GM18507 (cell line): ENCODE results near the gene LIFR.

ENCODE experiments used
- DNase-seq: peaks from one replicate; pipeline ENCODE4 v3.0.0; 2011; ENCODE audit warnings: low read depth; ENCODE audit not compliant: insufficient read length; ENCODE audit errors: extremely low spot score
- FAIRE-seq: peaks from 2 replicates; lab custom pipeline; 2011; peaks lifted over from hg19 to GRCh38; lab: Jason Lieb, UNC

The LIFR gene

DNA sequence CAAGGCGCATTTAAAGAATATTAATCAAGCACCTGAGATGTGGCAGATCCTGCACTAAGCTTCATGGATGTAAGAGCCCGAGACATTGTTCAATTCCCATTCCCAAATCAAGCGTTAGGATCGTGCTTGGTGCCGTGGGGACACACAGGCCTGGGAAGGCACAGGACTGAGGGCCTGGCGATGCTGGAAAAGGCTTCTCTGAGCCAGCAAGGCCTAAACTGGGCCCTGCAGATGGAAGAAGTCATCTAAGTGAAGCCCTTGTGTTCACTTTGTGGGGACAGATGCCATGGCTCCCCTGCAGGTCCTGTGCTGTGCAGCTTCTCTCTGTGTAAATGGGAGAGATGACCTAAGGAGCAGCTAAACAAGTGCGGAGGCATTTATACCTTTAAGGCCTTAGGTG is 83.9 kb downstream of the LIFR start:
- no peak for DNase-seq
- no peak for FAIRE-seq

DNA sequence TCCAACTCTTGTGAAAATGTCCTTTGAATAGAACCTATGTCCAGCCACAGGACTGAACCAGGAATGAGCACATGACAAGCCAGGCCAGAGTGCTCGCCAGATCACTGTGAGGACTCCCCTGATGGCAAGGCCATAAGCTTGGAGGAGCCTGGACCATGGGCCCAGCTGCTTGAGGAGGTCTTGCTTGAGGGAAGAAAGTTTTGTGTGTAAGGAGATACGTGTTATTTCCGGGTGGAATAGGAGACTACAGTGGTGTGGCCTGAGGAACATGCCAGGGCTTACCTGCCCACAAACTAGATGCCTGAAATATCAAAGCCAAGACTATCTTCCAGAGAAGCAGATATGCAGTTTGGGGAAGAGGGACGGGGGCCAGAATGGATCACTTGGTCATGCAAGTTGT is 84.7 kb downstream of the LIFR start:
- no peak for FAIRE-seq
- DNase-seq: no peak

DNA sequence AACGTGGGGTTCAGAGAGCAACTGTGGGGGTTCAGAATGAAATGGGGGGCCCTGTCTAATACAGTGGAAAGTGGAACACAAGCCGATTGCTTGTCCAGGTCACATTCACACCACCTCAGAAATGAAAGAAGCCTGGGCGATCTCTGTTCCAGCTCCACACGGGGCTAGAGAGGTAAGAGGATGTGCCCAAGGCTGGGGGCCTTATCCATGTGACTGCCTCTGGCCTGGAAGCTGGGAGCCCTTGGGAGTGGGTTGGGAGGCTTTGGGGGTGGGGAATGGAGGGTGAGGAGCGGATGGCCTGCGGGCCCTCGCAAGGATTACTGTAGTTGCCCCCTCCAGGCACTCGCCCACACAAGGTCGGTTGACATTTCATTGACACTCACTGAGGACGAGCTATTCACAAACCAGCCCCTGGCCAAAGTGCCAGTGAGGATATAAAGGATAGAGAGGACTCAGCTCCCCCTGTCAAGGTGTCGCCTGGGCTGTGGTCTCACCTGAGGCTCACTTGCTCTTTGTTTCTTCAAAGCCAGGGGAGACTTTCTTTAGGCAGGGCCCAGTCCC is 86.7 kb downstream of the LIFR start:
- DNase-seq: no peak
- no peak for FAIRE-seq

- no peak for DNase-seq
- FAIRE-seq: no peak
Observed at GRCh38 chr5:38468978-38469706, 87.3 kb downstream of the LIFR start.

DNA sequence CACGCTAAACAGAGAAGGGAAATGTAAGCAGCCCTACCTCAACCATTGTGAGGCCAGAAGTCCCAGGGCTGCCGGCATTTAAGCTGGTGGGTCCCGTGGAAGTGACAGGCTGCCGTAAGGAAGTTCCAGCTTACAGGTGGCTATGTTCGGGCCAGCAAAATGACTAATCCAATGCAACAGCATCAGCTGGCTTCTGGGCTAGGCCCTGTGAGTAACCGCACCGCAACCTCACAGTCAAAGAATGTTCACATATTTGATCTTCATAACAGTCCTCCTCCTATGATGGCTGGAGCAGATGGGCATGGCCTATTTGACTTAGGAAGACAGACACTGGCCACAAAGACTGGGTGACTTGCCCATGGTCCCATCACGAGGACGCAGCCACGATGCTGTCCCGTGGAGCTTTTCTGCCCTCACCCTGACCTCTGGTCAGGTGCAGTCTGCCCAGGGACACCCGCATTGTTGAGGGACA is 88.2 kb downstream of the LIFR start:
- DNase-seq (no peak), FAIRE-seq (no peak)

DNA sequence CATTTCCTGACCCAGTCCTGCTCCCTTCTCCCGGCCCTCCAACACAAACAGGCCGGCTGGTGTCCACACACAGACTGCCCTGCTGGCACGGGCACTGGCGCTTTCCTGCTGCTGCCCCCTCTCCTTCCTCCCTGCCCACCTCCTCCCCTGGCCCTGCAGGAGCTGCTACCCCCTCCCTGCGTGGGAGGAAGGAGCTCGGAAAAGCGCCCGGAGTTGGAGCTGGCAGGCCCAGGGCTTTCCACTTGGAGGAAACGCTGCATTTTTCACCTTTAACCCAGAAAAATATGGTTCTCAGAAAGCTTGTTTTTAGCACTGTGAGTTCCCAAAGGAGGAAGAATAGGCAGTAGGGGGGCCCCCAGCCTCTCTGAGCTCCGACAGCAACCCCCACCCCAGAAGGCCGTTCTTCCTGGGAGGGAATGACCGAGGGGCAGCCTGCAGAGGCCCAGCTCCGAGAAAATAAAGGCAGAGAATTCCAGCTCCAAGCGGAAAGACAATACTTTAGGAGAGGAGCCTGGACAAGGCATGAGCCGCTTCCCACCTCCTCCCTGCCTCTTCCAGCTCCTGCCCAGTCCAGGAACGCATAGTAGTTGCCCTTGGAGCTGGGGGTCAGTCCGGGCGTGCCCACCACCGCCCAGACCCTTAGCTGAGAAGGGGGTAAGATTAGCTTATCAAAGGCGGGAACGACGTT is 88.9 kb downstream of the LIFR start:
- DNase-seq: no peak
- no peak for FAIRE-seq

DNA sequence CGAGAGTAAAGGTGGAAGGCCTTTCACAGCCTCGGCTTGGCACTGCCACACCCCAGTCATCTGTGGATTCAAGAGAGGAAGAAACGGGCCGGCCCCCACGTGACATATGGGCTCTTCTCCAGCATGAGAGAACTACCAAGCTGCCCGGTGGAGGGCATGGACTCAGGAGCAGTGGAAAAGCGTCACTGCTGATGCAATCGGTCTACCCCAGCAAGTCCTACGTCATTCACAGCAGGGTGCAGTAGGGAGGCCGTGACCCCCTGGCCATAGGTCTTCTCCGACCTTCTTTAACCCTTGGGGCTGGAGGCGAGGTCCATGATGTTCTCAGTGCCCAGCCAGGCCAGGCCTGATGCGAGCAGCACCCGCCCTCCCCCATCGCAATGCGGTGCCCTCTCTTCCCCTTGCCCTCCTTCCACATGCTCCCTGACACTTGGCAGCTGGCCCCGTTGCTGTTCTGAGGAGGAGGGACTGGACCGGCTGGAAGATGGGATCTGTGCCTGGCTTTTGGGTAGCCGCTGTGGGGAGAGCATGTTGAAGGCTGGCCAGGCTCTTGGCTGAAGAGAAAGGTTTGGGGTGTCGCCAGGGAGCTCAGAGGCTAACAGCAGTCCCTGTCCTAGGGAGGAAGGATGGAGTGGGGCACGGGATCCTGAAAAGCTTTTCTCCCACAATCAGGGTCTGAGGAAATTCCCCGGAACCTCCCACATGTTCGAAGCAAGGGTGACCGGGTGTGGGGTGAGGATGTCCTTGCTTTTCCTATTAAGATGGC is 89.8 kb downstream of the LIFR start:
- DNase-seq (no peak), FAIRE-seq (no peak)

DNA sequence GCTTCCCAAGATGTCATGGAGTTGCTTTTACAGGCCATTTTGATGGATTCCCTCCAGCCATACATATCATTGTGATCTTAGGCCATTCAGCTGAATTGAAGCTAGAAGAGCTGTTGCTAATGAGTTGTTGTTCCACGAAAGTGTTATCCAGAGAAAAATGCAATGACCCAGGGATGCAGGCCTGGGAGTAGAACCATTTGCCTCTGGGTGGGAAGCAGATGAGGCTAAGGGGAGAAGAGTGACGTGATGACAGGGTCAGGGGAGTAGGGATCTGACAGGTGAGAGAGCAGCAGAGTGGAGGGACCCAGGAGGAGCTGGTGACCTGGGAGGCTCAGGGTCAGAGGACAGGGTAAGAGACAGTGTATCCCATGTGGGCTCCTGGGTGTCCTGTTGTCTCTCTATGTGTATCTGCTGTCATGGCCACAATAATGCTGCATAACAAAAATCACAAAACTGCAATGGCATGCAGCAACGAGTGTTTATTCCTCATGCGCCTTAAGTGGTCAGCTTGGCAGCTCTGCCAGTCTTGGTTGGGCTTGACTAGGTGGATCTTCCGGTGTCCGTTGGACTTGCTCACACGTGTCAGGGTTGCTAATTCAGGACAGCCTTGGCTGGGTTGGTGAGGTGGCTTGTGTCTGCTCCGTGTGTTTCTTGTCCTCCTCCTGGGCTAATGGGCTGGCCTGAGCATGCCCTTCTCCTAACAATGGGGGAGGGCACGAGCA is 90.6 kb downstream of the LIFR start:
- FAIRE-seq (no peak), DNase-seq (no peak)

- DNase-seq (no peak), FAIRE-seq (no peak)
Observed at GRCh38 chr5:38465061-38465460, 91.4 kb downstream of the LIFR start.

DNA sequence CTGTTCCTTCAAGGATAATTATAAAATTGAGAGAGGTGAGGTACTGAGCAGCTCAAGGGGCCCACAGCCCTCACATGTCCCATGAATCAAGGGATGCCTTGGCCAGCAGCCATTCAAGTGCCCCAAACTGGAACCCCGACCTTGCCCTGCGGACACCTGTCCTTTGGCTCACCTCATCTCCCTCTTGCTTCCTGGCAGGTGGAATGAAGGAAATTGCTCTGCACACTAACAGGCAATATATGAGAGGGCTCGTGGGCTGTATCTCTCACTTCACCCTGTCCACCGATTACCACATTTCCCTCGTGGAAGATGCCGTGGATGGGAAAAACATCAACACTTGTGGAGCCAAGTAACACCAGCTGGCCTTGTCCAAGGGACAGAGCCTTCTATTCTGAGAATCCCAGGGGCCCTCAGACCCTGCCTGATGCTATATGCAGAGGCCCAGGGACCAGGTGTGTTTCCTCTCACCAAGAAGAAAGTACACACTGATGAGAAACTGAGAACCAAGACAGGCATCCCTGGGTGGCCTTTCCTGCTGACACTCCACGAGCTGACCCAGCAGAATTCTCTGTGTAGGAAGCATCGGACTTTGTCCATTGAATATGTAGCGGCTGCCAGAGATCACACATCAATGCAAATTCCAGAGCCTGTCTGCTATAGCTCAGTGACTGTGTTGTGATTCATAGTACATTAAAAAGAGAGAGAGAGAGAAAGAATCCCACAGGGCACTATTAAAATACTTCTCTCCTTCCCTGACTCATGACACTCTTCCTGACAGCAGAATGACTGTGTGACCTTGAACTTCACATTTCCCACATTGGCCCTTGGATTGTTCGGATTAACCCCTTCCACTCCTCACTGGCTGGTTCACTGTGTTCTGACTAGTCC is 92.6 kb downstream of the LIFR start:
- DNase-seq: no peak
- no peak for FAIRE-seq

DNA sequence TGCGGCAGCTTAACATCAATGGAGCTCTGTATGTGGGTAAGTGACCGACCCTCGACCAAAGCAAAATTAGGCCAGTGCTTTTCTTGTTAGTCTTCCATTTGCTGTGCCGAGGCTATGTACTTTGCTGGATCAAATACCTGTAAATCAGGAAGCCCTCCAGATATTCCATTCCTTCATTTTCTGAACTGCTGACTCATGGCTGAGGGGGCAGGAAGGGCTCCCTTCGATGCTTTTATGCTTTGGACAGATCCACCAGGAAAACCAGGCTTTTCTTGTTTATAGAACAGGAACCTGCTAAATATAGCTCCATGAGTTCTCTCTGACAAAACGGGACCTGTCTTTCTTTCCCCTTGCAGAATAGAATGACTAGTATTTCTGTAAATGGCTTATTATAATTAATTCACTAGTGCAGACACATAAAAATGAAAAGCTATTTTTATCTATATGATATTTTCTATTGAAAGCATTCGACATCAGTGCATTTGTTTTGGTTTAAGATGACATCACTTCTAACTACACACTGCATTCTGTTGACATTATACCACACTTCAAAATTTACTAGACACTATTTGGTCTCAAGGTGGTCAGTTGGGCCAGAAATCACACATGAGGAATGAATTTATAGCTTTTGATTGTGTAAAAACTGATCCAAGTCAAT is 93.3 kb downstream of the LIFR start:
- FAIRE-seq (no peak), DNase-seq (no peak)

DNA sequence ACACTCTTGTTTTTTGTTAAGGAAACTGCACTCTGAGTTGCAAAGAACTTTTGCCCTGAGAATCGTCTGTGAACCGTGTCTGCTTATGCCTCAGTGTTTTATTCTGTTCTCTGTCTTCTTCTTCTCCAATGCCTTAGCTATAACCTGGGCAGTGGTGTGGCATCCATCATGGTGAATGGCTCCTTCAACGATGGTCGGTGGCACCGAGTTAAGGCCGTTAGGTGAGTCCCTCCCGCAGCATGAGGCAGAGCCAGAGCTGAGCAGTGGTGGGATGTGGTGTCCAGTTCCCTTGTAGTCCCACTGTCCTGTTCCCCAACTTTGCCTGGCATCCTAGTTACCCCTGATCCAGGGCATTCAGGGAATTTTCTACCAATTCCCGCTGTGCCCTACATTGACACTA is 98.3 kb downstream of the LIFR start:
- DNase-seq: no peak
- FAIRE-seq: no peak

DNA sequence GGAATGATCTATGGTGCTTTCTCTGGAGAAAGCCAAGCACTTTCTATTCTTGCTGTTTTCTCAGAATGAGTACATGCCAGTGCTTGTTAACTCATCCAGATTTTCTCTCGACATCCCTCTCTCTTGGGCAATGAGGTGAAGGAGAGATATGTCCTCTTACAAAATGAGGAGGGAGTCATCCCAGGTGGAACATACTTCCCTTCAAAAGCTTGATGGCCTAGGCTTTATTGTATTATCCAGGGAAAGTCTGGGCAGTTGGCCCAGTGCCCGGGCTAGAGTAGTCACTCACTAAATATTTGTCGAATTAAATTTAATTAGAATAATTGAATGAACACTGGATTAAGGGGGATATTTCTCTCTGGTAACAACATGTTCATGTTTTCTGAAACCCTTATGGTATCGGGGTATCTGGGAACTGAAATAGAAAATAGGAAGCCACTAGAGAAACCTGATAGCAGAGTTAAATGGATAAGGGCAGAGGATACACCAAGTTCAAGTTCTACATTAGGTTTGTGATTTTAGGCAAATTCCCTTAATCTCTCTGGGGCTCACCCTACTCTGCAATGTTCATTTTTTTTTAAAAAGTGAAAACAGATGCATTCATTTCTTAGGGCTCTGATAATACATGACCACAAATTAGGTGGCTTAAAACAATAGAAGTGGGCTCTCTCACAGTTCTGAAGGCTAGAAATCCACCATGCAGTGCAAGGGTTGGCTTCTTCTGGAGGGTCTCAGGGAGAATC is 99.6 kb downstream of the LIFR start:
- FAIRE-seq (no peak), DNase-seq (no peak)

DNA sequence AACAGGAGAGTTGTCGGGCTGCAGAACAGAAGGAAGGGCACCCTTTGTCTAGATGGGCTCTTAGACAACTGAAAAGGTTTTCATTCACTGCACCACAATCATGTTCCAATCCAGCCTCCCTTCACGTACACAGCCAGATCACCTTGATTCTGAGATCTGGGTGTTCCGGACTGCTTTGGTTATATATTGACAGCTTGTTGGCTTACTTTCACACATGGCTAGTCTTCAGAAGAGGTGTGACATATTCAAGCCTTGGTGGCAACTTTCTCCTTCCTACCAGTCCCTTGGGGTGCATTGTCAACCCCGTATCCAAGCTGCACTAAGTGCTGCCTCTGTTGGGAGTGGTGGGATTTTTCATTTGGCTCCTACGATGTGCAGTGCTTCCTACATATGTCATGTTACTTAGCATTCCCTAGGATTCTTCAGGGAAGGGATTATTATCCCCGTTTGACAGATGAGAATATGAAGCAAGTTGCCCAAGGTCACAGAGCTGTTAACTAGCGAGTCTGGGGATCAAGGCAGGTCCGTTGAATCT is 100.6 kb downstream of the LIFR start:
- DNase-seq (peak; percentile 8), FAIRE-seq (peak; percentile 76)

DNA sequence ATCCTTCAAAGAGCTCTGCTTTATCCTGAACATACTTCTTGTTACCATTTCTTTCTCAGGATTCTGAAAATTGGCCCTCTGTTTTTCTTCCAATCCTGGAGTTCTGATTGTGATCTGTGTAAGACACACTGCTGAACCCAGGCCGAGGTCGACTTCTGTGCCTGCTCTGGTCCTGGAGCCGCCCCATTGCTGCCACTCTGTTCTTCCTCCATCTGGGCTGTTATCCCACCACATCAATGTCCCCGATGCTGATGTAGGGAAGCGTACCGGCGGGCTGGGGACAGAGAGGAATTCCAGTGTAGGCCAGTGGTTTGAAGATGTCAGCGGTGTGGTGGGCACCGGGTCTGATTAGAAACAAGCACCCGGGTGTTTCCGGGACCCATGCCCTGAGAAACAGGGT is 102.5 kb downstream of the LIFR start:
- DNase-seq (no peak), FAIRE-seq (no peak)

DNA sequence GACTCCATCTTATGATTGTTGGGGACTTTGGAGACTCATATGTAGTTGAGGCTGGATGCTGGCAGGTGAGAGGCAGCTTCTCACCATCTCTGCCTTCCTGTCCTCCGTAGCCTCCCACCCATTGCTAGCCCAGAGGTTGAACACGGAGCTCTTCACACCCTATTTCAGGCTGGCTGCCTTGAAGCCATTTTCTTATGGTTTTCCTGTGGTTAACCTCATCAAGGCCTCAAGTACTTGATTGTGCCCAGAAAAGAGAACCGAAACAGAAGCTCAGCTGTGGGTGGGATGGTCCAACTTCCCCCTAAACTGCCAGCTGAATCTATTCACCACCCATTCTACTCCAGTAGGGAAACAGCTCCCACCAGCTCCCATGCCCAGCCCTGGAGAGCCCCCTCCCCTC is 102.9 kb downstream of the LIFR start:
- peak; percentile 60 for DNase-seq
- peak; percentile 95 for FAIRE-seq

- no peak for DNase-seq
- no peak for FAIRE-seq
Observed at GRCh38 chr5:38452201-38452600, 104.2 kb downstream of the LIFR start.
